SK-N-SH treated with all-trans-retinoic acid at 6 μM for 48 hours (cell line): Measurements from ENCODE around the gene AKAP9.

ENCODE experiments used
- ATAC-seq: fragments of 200-7000 bp; cut with Tn5 transposase; 3 replicates; pipeline ENCODE4 v1.9.1; 2020; ENCODE audit warnings: mild to moderate bottlenecking, moderate library complexity
- BACH2 ChIP-seq: fragments of 250-450 bp; sonication (Bioruptor Pico); IDR thresholded peaks from 2 replicates; pipeline ENCODE4 v1.9.0; 2021; ENCODE audit warnings: mild to moderate bottlenecking, borderline replicate concordance
- CREB5 ChIP-seq: fragments of 250-450 bp; sonication (Bioruptor Pico); IDR thresholded peaks from 2 replicates; pipeline ENCODE4 v1.5.1; 2020; ENCODE audit warnings: low read depth, mild to moderate bottlenecking, moderate library complexity
- CSDC2 ChIP-seq: fragments of 250-450 bp; sonication (Bioruptor Pico); IDR thresholded peaks from 2 replicates; pipeline ENCODE4 v1.5.0; 2020; ENCODE audit warnings: mild to moderate bottlenecking, moderate library complexity
- CSRNP3 ChIP-seq: fragments of 250-450 bp; sonication (Bioruptor Pico); IDR thresholded peaks from 2 replicates; pipeline ENCODE4 v1.5.1; 2021; ENCODE audit warnings: mild to moderate bottlenecking, moderate library complexity
- ESRRG ChIP-seq: fragments of 250-450 bp; sonication (Bioruptor Pico); IDR thresholded peaks from 2 replicates; pipeline ENCODE4 v1.6.1; 2021; ENCODE audit warnings: mild to moderate bottlenecking
- GLIS3 ChIP-seq: fragments of 250-450 bp; sonication (Bioruptor Pico); IDR thresholded peaks from 2 replicates; pipeline ENCODE4 v1.5.0; 2020; ENCODE audit warnings: mild to moderate bottlenecking, moderate library complexity
- ISL1 ChIP-seq: fragments of 250-450 bp; sonication (Bioruptor Pico); IDR thresholded peaks from 2 replicates; pipeline ENCODE4 v2.1.2; 2022; ENCODE audit warnings: mild to moderate bottlenecking, moderate library complexity
- OSR1 ChIP-seq: fragments of 250-450 bp; sonication (Bioruptor Pico); IDR thresholded peaks from 2 replicates; pipeline ENCODE4 v1.8.0; 2022; ENCODE audit warnings: moderate library complexity, mild to moderate bottlenecking, inconsistent platforms
- PATZ1 ChIP-seq: fragments of 250-450 bp; sonication (Bioruptor Pico); IDR thresholded peaks from 2 replicates; pipeline ENCODE4 v1.8.0; 2020; ENCODE audit warnings: mild to moderate bottlenecking, moderate library complexity, borderline replicate concordance
- POU6F1 ChIP-seq: fragments of 250-450 bp; sonication (Bioruptor Pico); IDR thresholded peaks from 2 replicates; pipeline ENCODE4 v1.8.0; 2021; ENCODE audit warnings: low read depth, mild to moderate bottlenecking, moderate library complexity, borderline replicate concordance
- PPARA ChIP-seq: fragments of 250-450 bp; sonication (Bioruptor Pico); IDR thresholded peaks from 2 replicates; pipeline ENCODE4 v1.5.0; 2020; ENCODE audit warnings: mild to moderate bottlenecking, borderline replicate concordance
- SNAI2 ChIP-seq: fragments of 250-450 bp; sonication (Bioruptor Pico); IDR thresholded peaks from 2 replicates; pipeline ENCODE4 v1.5.0; 2020; ENCODE audit warnings: mild to moderate bottlenecking, moderate library complexity
- TCF4 ChIP-seq: fragments of 250-450 bp; sonication (Bioruptor Pico); IDR thresholded peaks from 2 replicates; pipeline ENCODE4 v1.8.0; 2021; ENCODE audit warnings: mild to moderate bottlenecking, moderate library complexity, borderline replicate concordance
- TOX ChIP-seq: fragments of 250-450 bp; sonication (Bioruptor Pico); IDR thresholded peaks from 2 replicates; pipeline ENCODE4 v1.8.0; 2021; ENCODE audit warnings: mild to moderate bottlenecking, moderate library complexity, borderline replicate concordance
- TSHZ2 ChIP-seq: fragments of 250-450 bp; sonication (Bioruptor Pico); IDR thresholded peaks from 2 replicates; pipeline ENCODE4 v1.5.0; 2020; ENCODE audit warnings: mild to moderate bottlenecking, moderate library complexity
- ZC3H10 ChIP-seq: fragments of 250-450 bp; sonication (Bioruptor Pico); IDR thresholded peaks from 2 replicates; pipeline ENCODE4 v1.5.1; 2021; ENCODE audit warnings: mild to moderate bottlenecking, moderate library complexity
- ZFP3 ChIP-seq: fragments of 250-450 bp; sonication (Bioruptor Pico); IDR thresholded peaks from 2 replicates; pipeline ENCODE4 v1.5.0; 2020; ENCODE audit warnings: mild to moderate bottlenecking, moderate library complexity
- ZFP30 ChIP-seq: fragments of 450-650 bp; formaldehyde crosslinking; IDR thresholded peaks from 2 replicates; pipeline ENCODE4 v1.5.0; 2022; ENCODE audit warnings: mild to moderate bottlenecking, moderate library complexity
- ZNF565 ChIP-seq: fragments of 450-650 bp; formaldehyde crosslinking; conservative IDR thresholded peaks from 2 replicates; pipeline ENCODE4 v1.5.0; 2020; ENCODE audit warnings: low read depth, mild to moderate bottlenecking, moderate library complexity
- ZNF70 ChIP-seq: fragments of 450-650 bp; formaldehyde crosslinking; IDR thresholded peaks from 2 replicates; pipeline ENCODE4 v1.5.0; 2020; ENCODE audit warnings: mild to moderate bottlenecking, moderate library complexity
- ZNF8 ChIP-seq: fragments of 450-650 bp; formaldehyde crosslinking; IDR thresholded peaks from 2 replicates; pipeline ENCODE4 v1.5.0; 2020; ENCODE audit warnings: mild to moderate bottlenecking, moderate library complexity

The AKAP9 gene

GRCh38 chr7:92039900-92040299 is 99.2 kb downstream of the AKAP9 start:
- no peak for ATAC-seq

GRCh38 chr7:92042056-92042737 is 101.5 kb downstream of the AKAP9 start:
- ATAC-seq, result no peak
- TF ChIP-seq TOX (CRISPR knock-in tag), result no peak

More at GRCh38 chr7:92039900-92040299, 99.2 kb downstream of the AKAP9 start:
- no peak for TF ChIP-seq BACH2
- TF ChIP-seq PATZ1 (CRISPR knock-in tag), result no peak
- no peak for TF ChIP-seq GLIS3 (CRISPR knock-in tag)
- no peak for TF ChIP-seq POU6F1 (CRISPR knock-in tag)
- TF ChIP-seq TOX (CRISPR knock-in tag), result no peak
- TF ChIP-seq SNAI2 (CRISPR knock-in tag), result no peak
- no peak for TF ChIP-seq ZC3H10 (CRISPR knock-in tag)
- no peak for TF ChIP-seq PPARA (CRISPR knock-in tag)
- TF ChIP-seq OSR1 (CRISPR knock-in tag), result no peak
- no peak for TF ChIP-seq TCF4 (CRISPR knock-in tag)
- TF ChIP-seq CSDC2 (CRISPR knock-in tag), result no peak
- no peak for TF ChIP-seq ZFP30 (CRISPR knock-in tag)
- no peak for TF ChIP-seq ZNF70 (CRISPR knock-in tag)
- TF ChIP-seq ZNF565 (CRISPR knock-in tag), result no peak
- no peak for TF ChIP-seq CREB5 (CRISPR knock-in tag)
- no peak for TF ChIP-seq ZFP3 (CRISPR knock-in tag)
- TF ChIP-seq ZNF8 (CRISPR knock-in tag), result no peak
- no peak for TF ChIP-seq ESRRG
- TF ChIP-seq ISL1 (CRISPR knock-in tag), result no peak

- no peak for ATAC-seq
- TF ChIP-seq SNAI2 (CRISPR knock-in tag) (no peak), CSDC2 (CRISPR knock-in tag) (no peak), TSHZ2 (CRISPR knock-in tag) (no peak), ESRRG (no peak), ZFP30 (CRISPR knock-in tag) (no peak), ZC3H10 (CRISPR knock-in tag) (no peak), ZNF565 (CRISPR knock-in tag) (no peak), PATZ1 (CRISPR knock-in tag) (no peak), TOX (CRISPR knock-in tag) (no peak), POU6F1 (CRISPR knock-in tag) (no peak), BACH2 (no peak), CSRNP3 (CRISPR knock-in tag) (no peak)
Observed at GRCh38 chr7:92043098-92043497, 102.4 kb downstream of the AKAP9 start.
